Stimulated activated CD8-positive, alpha-beta memory T cell treated with anti-CD3 and anti-CD28 coated beads, Interleukin-4, amount 100 ng/mL, for 4 hours (primary cell): ENCODE data around the gene TMEM184C.

Experiments
- DNase-seq, 2 donors: peaks; one replicate each; pipeline ENCODE4 v3.0.0-alpha.2; 2020; ENCODE audit warnings: low read depth in 2 of 2, low spot score in 1 of 2

TMEM184C gene

DNA sequence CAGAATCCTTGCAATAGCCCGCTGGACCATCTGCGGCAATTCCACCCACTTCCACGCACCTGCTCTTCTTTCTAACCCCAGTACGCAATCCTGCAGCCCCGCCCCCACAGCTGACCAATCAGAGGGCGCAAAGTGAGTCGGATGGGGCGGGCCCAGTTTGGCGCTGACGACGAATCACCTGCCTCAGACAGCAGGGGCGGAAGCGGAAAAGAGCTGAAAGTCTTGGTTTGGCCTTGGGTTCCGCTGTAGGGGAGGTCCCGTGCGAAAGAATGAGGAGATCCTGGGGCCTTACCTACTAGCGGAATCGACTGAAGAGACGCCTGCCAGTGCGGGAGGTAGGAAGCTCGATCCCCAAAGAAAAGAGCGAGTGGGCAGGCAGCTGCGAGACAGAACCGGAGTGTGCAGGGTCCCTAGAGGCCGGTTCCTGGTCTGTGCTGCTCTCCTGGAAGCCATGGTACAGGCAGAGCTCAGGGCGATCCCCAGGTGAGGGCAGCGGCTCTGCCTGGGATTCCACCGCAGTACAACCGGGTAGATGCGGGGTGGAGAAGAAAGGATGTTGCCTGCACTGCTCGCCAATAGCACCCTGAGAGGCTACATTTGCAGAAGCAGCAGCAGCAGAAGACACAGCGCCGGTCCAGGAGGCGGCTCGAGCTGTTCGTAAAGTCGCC lies at the start of gene TMEM184C:
TMEM184C (plus strand) TSS at position 225 of the 668 bp plus-strand sequence. CDS start 560 bp downstream, outside the sequence.
- peak; percentile 95 to 99 for DNase-seq

DNA sequence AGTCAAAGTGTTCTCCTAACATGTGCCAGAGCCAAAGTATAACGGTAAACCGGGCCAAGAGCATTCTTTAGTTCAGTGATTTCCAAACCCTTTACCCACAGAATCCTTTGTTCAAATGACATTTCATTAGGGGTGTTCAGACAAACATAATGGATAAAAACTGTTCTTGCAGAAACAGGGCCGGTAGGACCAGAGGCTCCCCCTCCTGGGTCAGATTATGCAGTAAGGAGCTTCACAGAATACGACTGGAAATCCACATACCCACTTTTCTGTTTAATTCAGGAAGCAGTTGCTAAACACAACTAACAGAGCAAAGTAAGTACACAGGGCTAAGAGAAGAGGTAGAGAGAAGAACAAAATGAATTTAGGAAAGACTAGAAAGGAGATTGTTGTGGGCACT lies 46.6 kb upstream of the TMEM184C start:
- no peak for DNase-seq

DNA sequence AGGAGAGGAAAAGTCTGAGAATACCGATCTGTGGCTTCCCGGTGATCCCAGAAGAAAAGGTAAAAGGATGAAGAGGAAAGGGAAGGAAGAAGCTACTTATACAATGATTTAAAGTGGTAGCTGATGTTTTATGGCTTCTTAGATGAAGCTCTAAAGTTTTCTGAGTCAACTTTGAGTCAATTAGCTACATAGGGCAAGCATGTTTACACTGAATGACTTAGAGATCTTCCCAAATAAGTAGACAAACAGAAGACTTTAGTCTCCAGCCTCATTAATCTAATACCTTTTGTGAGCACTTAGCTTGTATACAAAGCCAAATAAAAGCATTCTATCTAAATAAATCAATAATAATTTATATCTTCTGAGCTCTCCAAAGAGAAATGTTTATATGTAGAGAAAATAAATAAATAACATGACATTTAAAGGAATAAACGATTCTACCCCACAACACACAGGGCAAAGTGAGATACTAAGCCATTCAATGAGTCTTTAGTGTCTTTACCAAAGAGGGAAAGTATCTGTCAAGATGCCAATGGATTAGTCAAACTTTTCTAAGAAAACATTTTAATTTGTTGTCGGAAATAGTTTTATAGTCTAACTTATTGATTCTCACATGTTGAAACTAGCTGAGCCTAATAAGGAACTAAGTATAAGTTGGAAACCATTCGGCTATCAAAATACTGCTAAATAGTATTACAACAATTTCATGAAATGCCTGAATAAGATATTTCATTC lies 46.0 kb upstream of the TMEM184C start:
- no peak for DNase-seq

DNA sequence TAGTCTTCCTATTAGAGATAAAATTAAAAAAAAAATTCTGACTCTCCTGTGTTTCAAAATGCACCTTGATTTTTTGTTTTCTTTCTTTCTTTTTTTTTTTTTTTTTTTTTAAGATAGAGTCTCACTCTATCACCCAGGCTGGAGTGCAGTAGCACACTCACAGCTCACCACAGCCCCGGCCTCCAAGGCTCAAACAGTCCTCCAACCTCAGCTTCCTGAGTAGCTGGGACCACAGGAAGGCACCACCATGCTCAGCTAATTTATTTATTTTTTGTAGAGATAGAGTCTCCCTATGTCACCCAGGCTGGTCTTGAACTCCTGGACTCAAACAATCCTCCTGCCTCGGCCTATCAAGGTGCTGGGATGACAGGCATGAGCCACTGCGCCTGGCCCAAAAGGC lies 41.1 kb upstream of the TMEM184C start:
- DNase-seq: no peak

DNA sequence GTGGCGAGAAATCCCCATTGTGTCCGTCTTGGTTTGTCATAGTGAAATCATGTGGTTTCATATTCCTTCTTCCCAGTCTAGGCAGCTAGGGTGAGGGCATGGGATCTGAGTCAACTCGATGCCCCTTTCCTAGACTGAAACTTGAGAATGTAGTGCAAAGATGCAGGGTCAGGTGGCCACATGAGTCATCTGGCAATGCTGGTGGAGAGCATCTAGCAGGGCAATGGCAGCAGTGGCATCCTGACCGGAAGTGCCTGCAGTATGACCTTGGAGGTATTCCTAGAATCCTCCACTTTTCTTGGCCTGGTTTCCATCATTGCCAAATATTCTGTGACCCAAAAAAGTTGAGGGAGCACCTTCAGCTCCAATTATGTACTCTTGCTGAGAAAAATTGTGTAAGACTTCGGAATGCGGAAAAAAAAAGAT lies 39.1 kb upstream of the TMEM184C start:
- DNase-seq: no peak

DNA sequence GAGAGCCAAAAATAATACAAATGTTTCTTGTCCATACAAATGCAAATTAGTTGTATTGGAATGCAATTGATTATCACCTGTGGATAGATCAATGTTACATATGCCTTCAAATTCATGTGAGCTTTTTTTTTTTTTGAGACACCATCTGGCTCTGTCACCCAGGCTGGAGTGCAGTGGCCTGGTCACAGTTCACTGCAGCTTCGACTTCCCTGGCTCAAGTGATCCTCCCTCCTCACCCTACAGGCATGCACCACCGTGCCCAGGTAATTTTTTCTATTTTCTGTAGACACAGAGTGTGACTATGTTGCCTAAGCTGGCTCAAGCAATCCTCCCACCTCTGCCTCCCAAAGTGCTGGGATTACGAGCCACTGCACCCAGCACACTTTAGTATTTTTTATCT lies 38.6 kb upstream of the TMEM184C start:
- no peak for DNase-seq

DNA sequence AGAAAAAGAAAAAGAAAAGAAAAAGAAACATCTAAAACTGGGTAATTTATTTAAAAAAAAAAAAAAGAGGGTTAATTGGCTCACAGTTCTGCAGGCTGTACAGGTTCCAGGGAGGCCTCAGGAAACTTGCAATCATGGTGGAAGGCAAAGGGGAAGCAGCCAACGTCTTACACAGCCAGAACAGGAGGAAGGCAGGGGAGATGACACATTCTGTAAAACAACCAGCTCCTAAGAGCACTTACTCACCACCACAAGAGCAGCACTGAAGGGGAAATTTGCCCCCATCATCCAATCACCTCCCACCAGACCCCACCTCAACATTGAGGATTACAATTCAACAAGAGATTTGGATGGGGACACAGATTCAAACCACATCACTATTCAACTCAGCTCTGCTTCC lies 36.8 kb upstream of the TMEM184C start:
- DNase-seq: no peak

DNA sequence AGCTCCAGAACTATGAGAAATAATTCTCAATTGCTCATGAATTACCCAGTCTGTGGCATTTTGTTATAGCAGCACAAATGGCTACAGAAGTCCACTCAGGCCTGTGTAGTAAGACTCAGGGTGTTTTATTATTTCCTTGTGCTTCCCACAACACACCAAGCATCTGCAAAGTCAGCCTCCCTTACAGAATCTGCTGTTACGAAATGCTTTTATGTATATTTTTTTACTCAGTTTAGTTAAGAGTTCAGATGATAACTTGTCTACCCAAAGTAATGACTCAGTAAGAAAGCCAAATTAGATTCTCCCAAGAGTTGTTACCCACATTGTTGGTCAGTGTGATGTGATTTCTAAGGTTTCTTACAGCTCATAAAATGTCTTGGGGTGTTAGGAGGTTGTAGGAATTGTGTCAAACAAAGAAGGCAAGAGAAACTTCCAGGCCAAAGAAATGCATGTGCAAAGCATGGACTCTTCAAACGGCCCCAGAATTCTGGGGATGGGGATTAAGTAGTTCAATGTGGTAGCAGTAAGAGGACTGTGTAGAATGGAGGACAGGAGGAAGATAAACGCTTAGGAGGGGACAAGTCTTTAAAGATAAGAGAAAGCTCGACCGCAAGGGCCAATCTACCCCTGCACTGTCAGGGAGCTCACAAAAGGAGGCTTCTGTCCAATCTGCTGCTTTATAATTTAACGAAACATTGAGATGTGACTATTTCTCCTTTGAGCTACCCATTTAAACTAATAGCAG lies 35.4 kb upstream of the TMEM184C start:
- no peak for DNase-seq

DNA sequence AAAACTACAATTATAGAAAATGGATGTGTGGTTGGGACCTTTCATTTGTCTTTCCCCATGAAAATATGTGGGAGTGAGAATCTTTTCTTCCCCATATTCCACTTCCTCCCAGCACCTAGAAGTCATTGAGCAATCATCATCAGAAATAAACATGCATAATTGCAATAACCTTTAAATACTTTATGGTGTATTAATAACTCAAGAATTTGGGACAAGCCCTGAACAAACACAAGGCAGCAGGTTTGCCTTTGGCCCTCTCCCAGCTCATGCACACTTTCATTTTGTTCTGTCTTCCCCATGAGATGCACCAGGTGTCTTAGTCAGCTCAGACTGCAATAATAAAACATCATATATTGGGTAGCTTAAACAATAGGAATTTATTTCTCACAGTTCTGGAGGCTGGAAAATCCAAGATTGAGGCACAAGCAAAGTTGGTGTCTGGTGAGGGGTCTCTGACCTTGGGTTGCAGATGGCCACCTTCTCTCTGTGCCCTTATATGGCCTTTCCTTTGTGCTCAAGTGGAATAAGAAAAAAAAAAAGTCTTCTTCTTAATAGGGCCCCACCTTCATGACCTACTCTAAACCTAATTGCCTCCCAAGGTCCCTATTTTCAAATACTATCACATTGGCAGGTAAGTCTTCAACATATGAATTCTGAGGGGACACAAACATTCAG lies 34.7 kb upstream of the TMEM184C start:
- no peak for DNase-seq

DNA sequence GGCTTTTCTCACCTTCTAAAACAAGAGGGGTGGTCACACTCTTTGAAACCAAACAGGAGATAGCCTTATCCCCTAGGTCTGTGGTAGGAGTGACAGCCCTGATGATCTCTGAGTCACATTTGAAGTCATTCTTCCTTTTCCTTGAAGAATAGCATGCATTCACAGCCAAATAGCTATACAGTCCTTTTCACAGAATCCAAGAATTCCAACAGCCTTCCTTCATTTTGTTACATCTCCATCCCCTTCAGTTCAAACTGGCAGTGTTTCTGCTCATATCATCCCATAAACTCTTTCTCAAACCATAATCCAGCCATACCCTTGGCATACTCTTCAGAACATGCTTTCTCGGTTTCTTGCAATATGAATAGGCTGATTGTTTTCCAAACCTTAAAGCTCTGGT lies 33.3 kb upstream of the TMEM184C start:
- no peak for DNase-seq

DNA sequence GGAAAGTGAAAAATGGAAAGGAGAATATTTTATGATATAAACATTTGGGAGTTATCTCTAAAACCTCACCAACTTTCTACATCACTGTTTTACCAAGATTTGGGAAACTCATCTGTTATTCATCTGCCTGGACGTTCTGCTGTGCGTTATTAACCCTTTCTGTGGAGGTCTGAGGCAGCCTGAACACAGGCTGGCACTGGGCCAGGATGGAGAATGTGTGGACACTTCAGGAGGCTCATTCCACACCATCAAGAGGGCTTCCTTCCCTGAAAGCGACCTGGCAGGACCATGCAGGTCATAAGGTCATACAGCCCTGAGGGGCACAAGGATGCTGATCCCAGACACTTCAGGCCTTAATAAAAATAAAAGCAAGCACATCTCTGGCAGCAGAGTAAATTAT lies 31.2 kb upstream of the TMEM184C start:
- no peak for DNase-seq

DNA sequence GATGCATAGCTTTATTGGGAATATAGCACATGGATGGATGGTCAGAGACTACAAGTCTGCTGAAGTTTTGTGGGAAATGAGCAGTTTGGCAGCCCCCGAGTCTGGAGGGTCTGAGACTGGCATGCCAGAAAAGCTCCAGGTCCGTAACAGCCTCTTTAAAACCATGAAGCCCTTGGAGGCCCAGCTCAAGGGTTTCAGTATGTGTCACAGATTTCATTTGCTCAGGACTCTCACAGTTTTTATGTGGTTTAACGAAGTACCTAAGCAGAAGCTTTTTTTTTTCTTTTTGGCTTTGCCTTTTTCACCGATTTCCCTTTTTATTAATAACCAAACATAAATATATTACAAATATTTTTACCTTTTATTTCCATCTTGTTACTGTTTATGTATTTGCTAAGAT lies 30.6 kb upstream of the TMEM184C start:
- DNase-seq: no peak

DNA sequence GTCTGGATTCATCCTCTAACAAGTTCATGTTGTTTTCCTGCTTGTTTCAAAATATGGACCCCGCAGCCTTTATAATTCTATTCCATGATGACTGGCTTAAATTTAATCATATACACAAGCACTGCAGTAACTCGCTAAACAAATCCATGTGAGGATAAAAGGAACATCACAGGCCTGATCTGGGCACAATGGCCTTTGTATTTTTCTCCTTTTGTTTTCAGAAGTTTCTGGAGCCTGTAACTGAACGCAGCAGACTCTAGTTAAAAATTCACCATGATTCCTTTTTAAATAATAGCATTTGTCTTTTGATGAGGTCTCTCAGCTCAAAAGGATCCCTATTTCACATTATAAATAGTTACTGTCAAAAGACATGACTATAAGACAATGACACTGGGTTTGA lies 30.2 kb upstream of the TMEM184C start:
- DNase-seq: no peak

DNA sequence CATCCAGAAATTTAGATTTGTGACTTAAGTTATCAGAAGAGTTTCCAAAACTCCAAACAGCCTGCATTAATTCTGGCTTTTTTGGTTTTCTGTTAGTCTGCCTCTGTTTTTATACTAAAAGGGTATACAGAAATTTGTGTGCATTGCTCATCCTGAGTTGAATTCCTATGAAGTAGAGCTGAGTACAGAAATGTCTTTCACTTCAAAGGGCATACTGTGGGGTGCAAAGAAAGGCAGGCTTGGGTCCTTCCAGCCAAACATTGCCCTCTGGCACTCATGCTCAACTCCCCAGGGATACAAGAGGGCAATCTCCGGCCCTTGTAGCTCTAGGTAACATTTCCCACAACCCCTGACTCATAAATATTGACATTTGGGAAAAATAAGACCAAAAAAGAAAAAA lies 27.6 kb upstream of the TMEM184C start:
- no peak for DNase-seq

DNA sequence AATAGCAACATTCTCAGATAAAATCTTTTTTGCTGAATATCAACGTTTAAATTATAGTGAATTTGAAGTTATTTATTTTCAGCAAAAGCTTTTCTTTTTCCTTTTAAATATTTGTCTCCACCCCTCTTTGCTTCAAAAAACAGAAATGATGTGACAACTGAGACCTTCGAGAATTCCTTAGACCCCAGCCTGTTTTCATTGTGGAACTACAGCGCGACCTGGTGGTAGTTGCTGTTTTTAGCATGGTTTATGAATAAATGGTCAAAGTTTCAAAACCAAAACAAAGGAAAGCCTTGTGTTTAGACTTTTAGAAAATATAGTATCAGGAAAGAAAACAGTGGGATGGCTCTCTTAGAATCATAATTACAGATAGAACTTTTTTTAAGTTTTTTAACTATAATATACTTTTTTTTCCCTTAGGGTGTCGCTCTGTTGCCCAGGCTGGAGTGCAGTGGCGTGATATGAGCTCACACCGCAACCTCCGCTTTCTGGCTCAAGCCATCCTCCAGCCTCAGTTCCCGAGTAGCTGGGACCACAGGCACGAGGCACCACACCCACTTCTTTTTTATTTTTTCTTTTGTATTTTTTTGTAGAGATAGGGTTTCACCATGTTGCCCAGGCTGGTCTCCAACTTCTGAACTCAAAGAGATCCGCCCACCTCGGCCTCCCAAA lies 26.8 kb upstream of the TMEM184C start:
- no peak for DNase-seq

DNA sequence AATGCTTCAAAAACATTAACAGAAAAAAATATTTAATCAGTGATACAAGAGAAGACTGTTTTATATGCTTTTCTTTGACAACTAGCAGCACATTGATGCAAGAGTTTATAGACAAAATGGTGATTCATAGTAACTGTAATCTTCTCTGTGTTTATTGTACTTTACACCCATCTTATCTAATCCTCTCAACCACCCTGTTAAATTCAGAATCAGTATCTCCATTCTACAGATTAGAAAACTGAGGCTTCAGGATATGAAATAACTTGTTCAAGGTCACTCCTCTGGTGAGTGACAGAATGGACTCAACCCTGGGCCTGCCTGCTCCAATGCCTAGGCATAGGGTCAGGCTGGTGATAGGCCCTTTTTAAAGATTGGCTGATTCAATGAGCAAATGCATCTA lies 26.1 kb upstream of the TMEM184C start:
- DNase-seq: no peak

DNA sequence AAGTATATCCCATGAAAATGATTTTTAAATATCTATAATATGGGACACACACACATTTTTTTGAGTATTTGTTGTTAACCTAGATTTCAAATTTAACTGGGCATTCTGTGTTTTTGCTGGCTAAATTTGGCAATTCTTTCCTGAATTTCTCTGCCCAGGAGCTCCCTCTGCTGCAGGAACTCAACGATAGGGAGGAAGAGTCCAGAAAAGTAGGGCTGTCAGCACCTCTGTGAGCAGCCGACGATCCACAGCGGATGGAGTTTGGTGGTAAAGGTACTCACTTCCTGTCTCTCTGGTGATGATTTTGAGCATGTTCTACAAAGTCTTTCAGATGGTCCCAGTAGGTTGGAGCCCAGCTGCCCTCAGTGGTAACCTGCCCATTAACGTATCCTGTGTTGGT lies 23.1 kb upstream of the TMEM184C start:
- no peak for DNase-seq

DNA sequence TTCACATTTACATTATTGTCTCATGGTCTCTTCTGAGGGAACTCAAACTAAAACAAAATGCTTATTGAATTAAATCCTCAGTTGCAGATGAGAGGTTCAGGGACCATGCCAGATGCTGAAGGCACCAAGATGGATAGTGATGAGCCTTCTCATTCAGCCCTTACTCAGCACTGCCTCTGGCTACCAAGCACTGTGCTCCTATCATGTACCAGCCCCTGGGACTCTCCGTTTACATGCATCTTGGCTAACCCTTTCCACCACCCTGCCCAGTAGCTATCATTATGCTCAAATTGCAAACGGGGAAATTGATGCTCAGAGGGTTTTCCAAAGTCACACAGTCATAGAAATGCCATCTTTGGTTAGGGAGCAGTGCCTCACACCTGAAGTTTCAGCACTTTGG lies 22.6 kb upstream of the TMEM184C start:
- no peak for DNase-seq

DNA sequence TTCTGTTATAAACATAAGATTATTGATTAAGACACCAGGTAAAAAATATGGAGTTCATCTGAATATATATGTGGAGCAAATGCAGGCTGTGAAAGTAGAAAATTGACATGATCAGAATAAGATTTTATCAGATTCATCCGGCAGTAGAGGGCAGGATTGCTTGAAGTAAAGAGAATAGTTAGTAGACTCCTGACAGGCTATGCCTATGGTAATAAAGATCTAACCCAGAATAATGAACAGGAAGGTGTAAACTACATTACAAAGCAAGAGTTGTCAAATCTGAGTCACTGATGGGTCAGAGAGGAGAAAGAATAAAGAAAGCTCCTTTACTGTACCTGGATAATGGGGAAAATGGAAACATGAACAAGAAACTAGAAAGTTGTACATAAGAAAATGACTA lies 20.8 kb upstream of the TMEM184C start:
- DNase-seq: no peak

DNA sequence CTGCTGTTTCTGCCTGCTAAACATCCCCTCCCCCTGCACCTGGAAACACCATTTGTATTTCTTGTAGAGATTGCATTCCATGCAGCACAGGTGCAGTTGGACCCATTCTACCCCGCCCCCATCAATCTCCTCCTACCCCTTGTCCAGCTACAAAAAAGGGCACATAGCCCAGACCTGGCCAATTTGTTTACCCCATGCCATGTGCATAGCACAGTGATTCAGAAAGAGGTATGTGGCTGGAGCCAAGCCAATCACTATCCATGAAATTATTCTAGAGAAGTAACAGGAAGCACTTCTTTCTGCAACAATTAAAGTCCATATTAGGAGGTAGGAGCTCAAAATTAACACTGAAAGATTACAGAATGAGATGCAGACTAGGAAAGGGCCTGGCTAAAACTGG lies 20.2 kb upstream of the TMEM184C start:
- DNase-seq: no peak

DNA sequence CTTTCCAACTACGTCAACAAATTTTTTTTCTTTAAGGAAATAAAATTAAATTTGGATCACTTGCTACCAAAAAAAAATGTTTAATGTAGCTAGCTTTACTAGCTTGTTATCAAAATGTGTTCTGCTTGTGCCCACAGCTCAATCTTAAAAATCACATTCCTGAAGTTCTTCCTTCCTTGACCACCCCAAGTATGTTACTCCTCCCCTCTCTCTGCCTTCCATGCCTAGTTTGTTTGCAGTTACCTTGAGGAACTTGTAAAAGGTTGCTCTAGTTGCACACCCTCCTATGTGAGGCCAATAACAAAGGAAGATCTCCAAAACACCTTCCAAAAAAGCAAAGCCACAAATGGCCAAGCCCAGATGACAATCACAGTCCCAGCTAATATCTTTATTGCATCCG lies 19.6 kb upstream of the TMEM184C start:
- DNase-seq: no peak
